ENCODE results near the gene DHRSX. TPM values are rescaled to one million over a fixed set of nuclear protein-coding genes. Genes with fewer than 3 reads are reported as not detected.
"Not testable (repeated sequence)": the region's sequence is repeated elsewhere in the genome, so short reads cannot be mapped to it uniquely, and the experiment has no call there.

Gene DHRSX
- total and polyA plus RNA-seq, 2 of the 8 experiments (the other 6 are each of a cell fraction or from before 2014, with no cell fraction given): 35.1 to 43.4 TPM

DNA sequence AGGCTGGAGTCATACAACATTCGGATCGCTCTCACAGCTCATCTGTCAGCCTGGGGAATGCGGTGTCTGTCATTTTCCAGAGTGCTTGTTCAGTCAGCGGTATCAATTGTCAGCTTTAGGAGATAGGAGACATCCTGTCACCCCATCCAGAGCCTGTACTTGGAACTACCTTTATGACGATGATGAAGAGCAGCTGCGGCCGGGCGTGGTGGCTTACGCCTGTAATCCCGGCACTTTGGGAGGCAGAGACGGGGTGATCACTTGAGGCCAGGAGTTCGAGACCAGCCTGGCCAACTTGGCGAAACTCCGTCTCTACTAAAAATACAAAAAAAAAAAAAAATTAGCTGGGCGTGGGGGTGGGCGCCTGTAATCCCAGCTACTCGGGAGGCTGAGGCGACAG lies 289.1 kb downstream of the DHRSX start:
- H3K14ac ChIP-seq (ENCODE audit: insufficient read length); H2BK5ac ChIP-seq (ENCODE audit: low read depth, low read length); DNase-seq (ENCODE audit: low read depth in 1 of 2, low spot score in 2 of 2); H4K20me1 ChIP-seq (replicated peaks in 1 of 2; ENCODE audit: control insufficient read depth in 1 of 2, insufficient read depth in 2 of 2, low read length in 2 of 2); FAIRE-seq; H3K18ac ChIP-seq (ENCODE audit: extremely low read depth, low read length); H4K5ac ChIP-seq (ENCODE audit: insufficient read length, low read depth, low read length); H2AFZ ChIP-seq (ENCODE audit: low read length); H2BK15ac ChIP-seq (ENCODE audit: low read length); H3K9ac ChIP-seq (replicated peaks in 1 of 4; ENCODE audit: extremely low read depth in 1 of 4, low read depth in 3 of 4, low read length in 3 of 4); H3K27me3 ChIP-seq (replicated peaks in 1 of 4; ENCODE audit: control insufficient read depth in 3 of 4, extremely low read depth in 1 of 4, insufficient read depth in 3 of 4, low read length in 3 of 4); H3K4ac ChIP-seq (replicated peaks; ENCODE audit: insufficient read length, low read depth, low read length); H3K79me2 ChIP-seq (ENCODE audit: control insufficient read depth in 1 of 2, insufficient read depth in 2 of 2, low read length in 2 of 2); H2BK12ac ChIP-seq (ENCODE audit: low read depth, low read length); H3K23me2 ChIP-seq (ENCODE audit: low read depth, low read length); H2AK5ac ChIP-seq (ENCODE audit: low read depth, low read length); H2BK120ac ChIP-seq (replicated peaks; ENCODE audit: low read depth, low read length); CTCF ChIA-PET (ENCODE audit: partially characterized antibody); H3K23ac ChIP-seq (ENCODE audit: insufficient read length); H4K8ac ChIP-seq (ENCODE audit: extremely low read depth, insufficient read depth, low read length); H3K36me3 ChIP-seq (ENCODE audit: control insufficient read depth in 2 of 4, insufficient read depth in 4 of 4, low read length in 3 of 4); H3K27ac ChIP-seq (ENCODE audit: low read depth, low read length); H3K4me1 ChIP-seq (replicated peaks in 1 of 4; ENCODE audit: control insufficient read depth in 3 of 4, insufficient read depth in 4 of 4, low read length in 3 of 4); H4K91ac ChIP-seq (replicated peaks; ENCODE audit: insufficient read length, low read length); H3K56ac ChIP-seq (replicated peaks; ENCODE audit: insufficient read length, low read depth, low read length); POLR2A ChIA-PET (ENCODE audit: partially characterized antibody); H3K79me1 ChIP-seq (ENCODE audit: low read depth, low read length); H2BK20ac ChIP-seq (ENCODE audit: low read length); H3K4me2 ChIP-seq (ENCODE audit: insufficient read depth in 1 of 2, low read depth in 2 of 2, low read length in 2 of 2); H3K4me3 ChIP-seq (ENCODE audit: extremely low read depth in 1 of 4, insufficient read depth in 2 of 4, low read depth in 3 of 4, low read length in 4 of 4): not testable (repeated sequence)
- 93% methylated on average over 18 of the region's 18 CpGs; no CpG with 5 or more reads in 1 of the 2 experiments for WGBS, 2 experiments (ENCODE audit: extremely low coverage in 1 of 2, insufficient coverage in 1 of 2, insufficient read length in 1 of 2, insufficient replicate concordance in 2 of 2, low coverage in 1 of 2, low lambda C conversion rate in 2 of 2, missing lambda C conversion rate in 1 of 2)
- H3K9me3 ChIP-seq (ENCODE audit: insufficient read depth in 2 of 2, low read depth in 1 of 2, low read length in 1 of 2): peaks cover 3 to 14% of the 10 kb centered on the region in 2 experiments; a peak in 2 of 4 replicates
